Measurements from ENCODE around the gene OR52M1.

Gene OR52M1

GRCh38 chr11:4589017-4589416 lies 44.0 kb downstream of the OR52M1 start:
- no peaks in the 10 kb centered on the region for H3K9me3 ChIP-seq (ENCODE audit: severe bottlenecking)
- no peak overlapping the region for H3K27ac ChIP-seq
- no peak for TF ChIP-seq CTCF (IDR thresholded peaks at IDR 0.05; ENCODE audit: low read depth, low read length)
- no peak for DNase-seq
- H3K27me3 ChIP-seq (ENCODE audit: insufficient read depth, low read depth, severe bottlenecking), result peaks cover 37% of the 10 kb centered on the region
- no peaks in the 10 kb centered on the region for H3K36me3 ChIP-seq
- H3K4me3 ChIP-seq (ENCODE audit: low read depth, low read length), result no peak overlapping the region

GRCh38 chr11:4593739-4594138 lies 48.7 kb downstream of the OR52M1 start, which contains the start of gene OR52I1:
TSS of gene OR52I1 (plus strand) at chr11:4594039. CDS start at chr11:4594039, 0 bp downstream.
- Histone ChIP-seq H3K4me3 (ENCODE audit: low read depth, low read length) (no peak within 1 kb of the TSS), H3K36me3 (no peaks in the 10 kb centered on the region), H3K27me3 (ENCODE audit: insufficient read depth, low read depth, severe bottlenecking) (peaks cover 7% of the 10 kb centered on the region), H3K9me3 (ENCODE audit: severe bottlenecking) (no peaks in the 10 kb centered on the region), H3K27ac (no peak within 1 kb of the TSS)
- DNase-seq, result no peak
- TF ChIP-seq CTCF (IDR thresholded peaks at IDR 0.05; ENCODE audit: low read depth, low read length), result no peak
